Neural cell (in vitro differentiated cells): Measurements from ENCODE around the gene PLN. TPM values are rescaled to one million over a fixed set of nuclear protein-coding genes. Genes with fewer than 3 reads are reported as not detected.

Experiments
- H2AFZ ChIP-seq: fragments of 200-600, 300-800 bp; sonication (generic), shearing (Covaris generic); 2 replicates; pipeline ENCODE4 v1.6.0; 2014; ENCODE audit warnings: low read depth, mild to moderate bottlenecking, antibody characterized with exemption, low read length, moderate library complexity
- H3F3A ChIP-seq: fragments of 200-600 bp; shearing (Covaris generic); 2 replicates; pipeline ENCODE4 v1.6.1; 2016; ENCODE audit warnings: mild to moderate bottlenecking, moderate library complexity, mixed read lengths, antibody characterized with exemption, low read length; ENCODE audit not compliant: insufficient read depth, poor library complexity, severe bottlenecking
- H3K27ac ChIP-seq: fragments of 200-600, 300-800 bp; sonication (generic), shearing (Covaris generic); 2 replicates; pipeline ENCODE4 v1.5.1; 2014; ENCODE audit warnings: mild to moderate bottlenecking, low read length, moderate library complexity
- H3K27me3 ChIP-seq: fragments of 300-800, 200-600 bp; sonication (generic), shearing (Covaris generic); 2 replicates; pipeline ENCODE4 v1.6.0; 2014; ENCODE audit warnings: mild to moderate bottlenecking, low read depth, low read length, moderate library complexity; ENCODE audit not compliant: insufficient read depth
- H3K36me3 ChIP-seq: fragments of 300-800, 200-600 bp; sonication (generic), shearing (Covaris generic); 2 replicates; pipeline ENCODE4 v1.5.1; 2014; ENCODE audit warnings: mild to moderate bottlenecking, antibody characterized with exemption, low read length, moderate library complexity; ENCODE audit not compliant: insufficient read depth
- H3K4me2 ChIP-seq: fragments of 300-800, 200-600 bp; sonication (generic), shearing (Covaris generic); 2 replicates; pipeline ENCODE4 v1.6.0; 2014; ENCODE audit warnings: mild to moderate bottlenecking, low read length
- H3K4me3 ChIP-seq: fragments of 300-800, 200-600 bp; sonication (generic), shearing (Covaris generic); 2 replicates; pipeline ENCODE4 v1.5.1; 2014; ENCODE audit warnings: mild to moderate bottlenecking, low read length, moderate library complexity
- H3K79me2 ChIP-seq: fragments of 200-600 bp; shearing (Covaris generic); replicated peaks from 2 replicates; pipeline ENCODE4 v1.6.0; 2014; ENCODE audit warnings: mild to moderate bottlenecking, low read length, moderate library complexity; ENCODE audit not compliant: insufficient read depth
- H3K9ac ChIP-seq: fragments of 300-800, 200-600 bp; sonication (generic), shearing (Covaris generic); 2 replicates; pipeline ENCODE4 v1.6.1; 2016; ENCODE audit warnings: mild to moderate bottlenecking, low read length, mixed read lengths
- H3K9me2 ChIP-seq: fragments of 200-600 bp; shearing (Covaris generic); 2 replicates; pipeline ENCODE4 v1.6.1; 2016; ENCODE audit warnings: mild to moderate bottlenecking, low read length, mixed read lengths; ENCODE audit not compliant: insufficient read depth
- H3K9me3 ChIP-seq: fragments of 200-600, 300-800 bp; sonication (generic), shearing (Covaris generic); 2 replicates; pipeline ENCODE4 v1.6.1; 2016; ENCODE audit warnings: mild to moderate bottlenecking, mixed run types, low read length, moderate library complexity, mixed read lengths
- H4K20me1 ChIP-seq: fragments of 200-600 bp; shearing (Covaris generic); 2 replicates; pipeline ENCODE4 v1.6.1; 2016; ENCODE audit warnings: mild to moderate bottlenecking, mixed run types; ENCODE audit not compliant: insufficient read depth
- CTCF ChIP-seq: fragments of 450-650 bp; IDR thresholded peaks from 2 replicates; pipeline ENCODE4 v1.5.1; 2014; ENCODE audit warnings: antibody characterized with exemption, mild to moderate bottlenecking, moderate library complexity; ENCODE audit not compliant: poor library complexity, severe bottlenecking
- EP300 ChIP-seq: fragments of 450-650 bp; conservative IDR thresholded peaks from 2 replicates; pipeline ENCODE4 v1.6.1; 2014; ENCODE audit warnings: antibody characterized with exemption, mild to moderate bottlenecking, moderate library complexity; ENCODE audit not compliant: poor library complexity, severe bottlenecking
- EZH2 ChIP-seq: fragments of 200-600, 300-800 bp; shearing (Covaris generic), sonication (generic); IDR thresholded peaks from 2 replicates; pipeline ENCODE4 v1.6.1; 2014; ENCODE audit warnings: antibody characterized with exemption, low read length, borderline replicate concordance, mild to moderate bottlenecking; ENCODE audit not compliant: insufficient read depth, poor library complexity, severe bottlenecking
- MXI1 ChIP-seq: fragments of 450-650 bp; conservative IDR thresholded peaks from 2 replicates; pipeline ENCODE4 v1.6.1; 2014; ENCODE audit warnings: antibody characterized with exemption, mild to moderate bottlenecking; ENCODE audit not compliant: poor library complexity, severe bottlenecking
- POLR2AphosphoS5 ChIP-seq: IDR thresholded peaks from 2 replicates; pipeline ENCODE4 v1.6.1; 2012
- RAD21 ChIP-seq: fragments of 450-650 bp; conservative IDR thresholded peaks from 2 replicates; pipeline ENCODE4 v1.6.1; 2014; ENCODE audit warnings: antibody characterized with exemption, mild to moderate bottlenecking, moderate library complexity
- SMC3 ChIP-seq: fragments of 450-650 bp; conservative IDR thresholded peaks from 2 replicates; pipeline ENCODE4 v1.6.1; 2014; ENCODE audit warnings: antibody characterized with exemption, mild to moderate bottlenecking, moderate library complexity; ENCODE audit not compliant: poor library complexity
- TAF1 ChIP-seq: IDR thresholded peaks from 2 replicates; pipeline ENCODE4 v1.6.1; 2012; ENCODE audit warnings: low read depth
- polyA plus RNA-seq: library from polyadenylated mRNA; depleted of rRNA; stranded (reverse); fragments of >200 nt; gene quantifications from 2 replicates; pipeline ENCODE4 v1.2.3, GENCODE V29; 2014
- TF ChIP-seq, protein P1 (sequence below): IDR thresholded peaks from 2 replicates; pipeline ENCODE4 v1.6.1; 2012; ENCODE audit warnings: borderline replicate concordance

Gene PLN
- polyA plus RNA-seq, 1 donor from 2014 or later, result not detected

- Histone ChIP-seq H3K27ac (no peak overlapping the region), H4K20me1 (no peaks in the 10 kb centered on the region), H3K9ac (no peak overlapping the region), H2AFZ (no peak overlapping the region), H3K4me2 (no peak overlapping the region), H3F3A (no peaks in the 10 kb centered on the region), H3K36me3 (no peaks in the 10 kb centered on the region), H3K27me3 (no peaks in the 10 kb centered on the region), H3K9me2 (no peaks in the 10 kb centered on the region), H3K4me3 (no peak overlapping the region), H3K79me2 (no peaks in the 10 kb centered on the region), H3K9me3 (no peaks in the 10 kb centered on the region)
- TF ChIP-seq EZH2 (no peak), EP300 (no peak), TAF1 (no peak), RAD21 (no peak), MXI1 (no peak), CTCF (no peak), POLR2AphosphoS5 (no peak), SMC3 (no peak)
- TF ChIP-seq, protein P1, sequence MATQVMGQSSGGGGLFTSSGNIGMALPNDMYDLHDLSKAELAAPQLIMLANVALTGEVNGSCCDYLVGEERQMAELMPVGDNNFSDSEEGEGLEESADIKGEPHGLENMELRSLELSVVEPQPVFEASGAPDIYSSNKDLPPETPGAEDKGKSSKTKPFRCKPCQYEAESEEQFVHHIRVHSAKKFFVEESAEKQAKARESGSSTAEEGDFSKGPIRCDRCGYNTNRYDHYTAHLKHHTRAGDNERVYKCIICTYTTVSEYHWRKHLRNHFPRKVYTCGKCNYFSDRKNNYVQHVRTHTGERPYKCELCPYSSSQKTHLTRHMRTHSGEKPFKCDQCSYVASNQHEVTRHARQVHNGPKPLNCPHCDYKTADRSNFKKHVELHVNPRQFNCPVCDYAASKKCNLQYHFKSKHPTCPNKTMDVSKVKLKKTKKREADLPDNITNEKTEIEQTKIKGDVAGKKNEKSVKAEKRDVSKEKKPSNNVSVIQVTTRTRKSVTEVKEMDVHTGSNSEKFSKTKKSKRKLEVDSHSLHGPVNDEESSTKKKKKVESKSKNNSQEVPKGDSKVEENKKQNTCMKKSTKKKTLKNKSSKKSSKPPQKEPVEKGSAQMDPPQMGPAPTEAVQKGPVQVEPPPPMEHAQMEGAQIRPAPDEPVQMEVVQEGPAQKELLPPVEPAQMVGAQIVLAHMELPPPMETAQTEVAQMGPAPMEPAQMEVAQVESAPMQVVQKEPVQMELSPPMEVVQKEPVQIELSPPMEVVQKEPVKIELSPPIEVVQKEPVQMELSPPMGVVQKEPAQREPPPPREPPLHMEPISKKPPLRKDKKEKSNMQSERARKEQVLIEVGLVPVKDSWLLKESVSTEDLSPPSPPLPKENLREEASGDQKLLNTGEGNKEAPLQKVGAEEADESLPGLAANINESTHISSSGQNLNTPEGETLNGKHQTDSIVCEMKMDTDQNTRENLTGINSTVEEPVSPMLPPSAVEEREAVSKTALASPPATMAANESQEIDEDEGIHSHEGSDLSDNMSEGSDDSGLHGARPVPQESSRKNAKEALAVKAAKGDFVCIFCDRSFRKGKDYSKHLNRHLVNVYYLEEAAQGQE, result no peak
These were observed 43.5 kb upstream of the PLN start for GRCh38 chr6:118504611-118505010.

GRCh38 chr6:118505656-118506055 lies 42.4 kb upstream of the PLN start:
- Histone ChIP-seq H3K4me2 (no peak overlapping the region), H3K79me2 (peaks cover 3% of the 10 kb centered on the region), H3K9ac (no peak overlapping the region), H3K9me2 (no peaks in the 10 kb centered on the region), H3F3A (no peaks in the 10 kb centered on the region), H3K36me3 (no peaks in the 10 kb centered on the region), H2AFZ (no peak overlapping the region), H3K9me3 (no peaks in the 10 kb centered on the region), H4K20me1 (no peaks in the 10 kb centered on the region), H3K27ac (no peak overlapping the region), H3K27me3 (no peaks in the 10 kb centered on the region), H3K4me3 (no peak overlapping the region)
- TF ChIP-seq EP300, result no peak
- no peak for TF ChIP-seq POLR2AphosphoS5
- TF ChIP-seq, protein P1, result no peak
- no peak for TF ChIP-seq MXI1
- no peak for TF ChIP-seq RAD21
- no peak for TF ChIP-seq EZH2
- no peak for TF ChIP-seq CTCF
- TF ChIP-seq TAF1, result no peak
- no peak for TF ChIP-seq SMC3
